Astrocyte (in vitro differentiated cells and primary cell): Measurements from ENCODE around the gene CHCHD6. TPM values are rescaled to one million over a fixed set of nuclear protein-coding genes. Genes with fewer than 3 reads are reported as not detected.

Source experiments
- DNase-seq: peaks from one replicate; pipeline ENCODE4 v3.0.0-alpha.2; 2010; ENCODE audit warnings: low read depth
- FAIRE-seq: peaks from 2 replicates; lab custom pipeline; 2011; peaks lifted over from hg19 to GRCh38; lab: Jason Lieb, UNC
- H2AFZ ChIP-seq: 2 replicates; pipeline ENCODE4 v1.6.0; 2012; ENCODE audit warnings: low read depth, low read length, inconsistent platforms
- H3K27ac ChIP-seq: 2 replicates; pipeline ENCODE4 v1.5.1; 2011; ENCODE audit warnings: low read depth, low read length, inconsistent platforms
- H3K27me3 ChIP-seq: 2 replicates; pipeline ENCODE4 v1.6.0; 2011; ENCODE audit warnings: low read length, inconsistent platforms; ENCODE audit not compliant: insufficient read depth
- H3K36me3 ChIP-seq: 2 replicates; pipeline ENCODE4 v1.5.1; 2011; ENCODE audit warnings: low read length, inconsistent platforms; ENCODE audit not compliant: insufficient read depth
- H3K4me1 ChIP-seq: 2 replicates; pipeline ENCODE4 v1.5.1; 2011; ENCODE audit warnings: low read length, inconsistent platforms; ENCODE audit not compliant: insufficient read depth
- H3K4me2 ChIP-seq: 2 replicates; pipeline ENCODE4 v1.6.0; 2012; ENCODE audit warnings: low read length, inconsistent platforms
- H3K4me3 ChIP-seq: 2 replicates; pipeline ENCODE4 v1.5.1; 2011; ENCODE audit warnings: low read depth, mild to moderate bottlenecking, low read length, inconsistent platforms; ENCODE audit not compliant: insufficient read depth
- H3K79me2 ChIP-seq: 2 replicates; pipeline ENCODE4 v1.6.0; 2012; ENCODE audit warnings: mild to moderate bottlenecking, low read length, inconsistent platforms; ENCODE audit not compliant: insufficient read depth
- H3K9ac ChIP-seq: 2 replicates; pipeline ENCODE4 v1.6.0; 2012; ENCODE audit warnings: mild to moderate bottlenecking, low read length, inconsistent platforms
- H3K9me3 ChIP-seq: 2 replicates; pipeline ENCODE4 v1.5.1; 2012; ENCODE audit warnings: low read depth, mild to moderate bottlenecking, low read length, inconsistent platforms; ENCODE audit not compliant: insufficient read depth
- H4K20me1 ChIP-seq: 2 replicates; pipeline ENCODE4 v1.6.0; 2012; ENCODE audit warnings: low read length, inconsistent platforms; ENCODE audit not compliant: insufficient read depth
- H3K27ac Mint-ChIP-seq: one replicate; pipeline ENCODE4 v1.8.0; 2021; ENCODE audit warnings: mild to moderate bottlenecking, mixed read lengths; ENCODE audit not compliant: unreplicated experiment
- H3K27me3 Mint-ChIP-seq: one replicate; pipeline ENCODE4 v1.8.0; 2021; ENCODE audit warnings: low read depth, mixed read lengths; ENCODE audit not compliant: unreplicated experiment
- H3K36me3 Mint-ChIP-seq: one replicate; pipeline ENCODE4 v1.8.0; 2021; ENCODE audit warnings: low read depth, mixed read lengths; ENCODE audit not compliant: unreplicated experiment
- H3K4me1 Mint-ChIP-seq: one replicate; pipeline ENCODE4 v1.8.0; 2021; ENCODE audit warnings: low read depth, mixed read lengths; ENCODE audit not compliant: unreplicated experiment
- H3K4me3 Mint-ChIP-seq: one replicate; pipeline ENCODE4 v1.8.0; 2021; ENCODE audit warnings: mild to moderate bottlenecking, moderate library complexity, mixed read lengths; ENCODE audit not compliant: unreplicated experiment
- H3K9me3 Mint-ChIP-seq: one replicate; pipeline ENCODE4 v1.8.0; 2021; ENCODE audit warnings: mild to moderate bottlenecking, mixed read lengths; ENCODE audit not compliant: unreplicated experiment
- EZH2 ChIP-seq: IDR thresholded peaks from 2 replicates; pipeline ENCODE4 v1.6.1; 2012; ENCODE audit warnings: mild to moderate bottlenecking, low read length, inconsistent platforms; ENCODE audit not compliant: insufficient read depth
- total RNA-seq: library from RNA; stranded (reverse); gene quantifications from 2 replicates; pipeline ENCODE4 v1.2.1, GENCODE V29; 2021
- TF ChIP-seq, protein P1 (sequence below): IDR thresholded peaks from 2 replicates; pipeline ENCODE4 v1.5.1; 2011; ENCODE audit warnings: low read depth, mild to moderate bottlenecking, inconsistent platforms, low read length, moderate library complexity; ENCODE audit not compliant: insufficient read depth

Gene CHCHD6
- total RNA-seq, 1 donor from 2014 or later: 21.1 TPM

DNA sequence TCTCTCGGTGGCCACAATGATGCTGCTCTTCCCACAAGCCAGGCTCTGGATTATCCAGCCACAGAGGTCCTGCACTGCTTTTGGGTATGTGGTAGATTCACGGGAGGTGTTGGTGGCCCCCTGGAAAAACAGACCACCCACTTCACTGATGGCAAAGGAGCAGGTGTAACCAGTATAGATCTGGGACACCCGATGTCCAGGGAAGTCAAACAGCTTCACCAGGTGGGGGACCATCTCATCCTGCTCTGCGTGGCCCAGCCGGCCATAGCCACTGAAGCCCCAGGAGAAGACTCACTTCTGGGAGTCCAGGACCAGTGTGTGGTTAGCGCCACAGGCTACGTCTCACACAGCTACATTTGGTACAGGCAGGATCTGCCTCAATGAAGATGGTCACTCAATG, 62.6 kb downstream of the CHCHD6 start:
- Histone ChIP-seq H3K4me3 (no peak overlapping the region), H3K9me3 (no peaks in the 10 kb centered on the region), H3K36me3 (no peaks in the 10 kb centered on the region), H3K9ac (no peak overlapping the region), H3K27ac (no peak overlapping the region), H3K27me3 (no peaks in the 10 kb centered on the region), H3K79me2 (no peaks in the 10 kb centered on the region), H2AFZ (no peak overlapping the region), H3K4me1 (no peaks in the 10 kb centered on the region), H4K20me1 (peaks cover 3% of the 10 kb centered on the region), H3K4me2 (no peak overlapping the region)
- no peak for FAIRE-seq
- H3K27me3 Mint-ChIP-seq: no peaks in the 10 kb centered on the region
- no peak overlapping the region for H3K4me3 Mint-ChIP-seq
- no peak overlapping the region for H3K27ac Mint-ChIP-seq
- no peaks in the 10 kb centered on the region for H3K9me3 Mint-ChIP-seq
- H3K4me1 Mint-ChIP-seq: no peaks in the 10 kb centered on the region
- DNase-seq: no peak
- TF ChIP-seq, protein P1, sequence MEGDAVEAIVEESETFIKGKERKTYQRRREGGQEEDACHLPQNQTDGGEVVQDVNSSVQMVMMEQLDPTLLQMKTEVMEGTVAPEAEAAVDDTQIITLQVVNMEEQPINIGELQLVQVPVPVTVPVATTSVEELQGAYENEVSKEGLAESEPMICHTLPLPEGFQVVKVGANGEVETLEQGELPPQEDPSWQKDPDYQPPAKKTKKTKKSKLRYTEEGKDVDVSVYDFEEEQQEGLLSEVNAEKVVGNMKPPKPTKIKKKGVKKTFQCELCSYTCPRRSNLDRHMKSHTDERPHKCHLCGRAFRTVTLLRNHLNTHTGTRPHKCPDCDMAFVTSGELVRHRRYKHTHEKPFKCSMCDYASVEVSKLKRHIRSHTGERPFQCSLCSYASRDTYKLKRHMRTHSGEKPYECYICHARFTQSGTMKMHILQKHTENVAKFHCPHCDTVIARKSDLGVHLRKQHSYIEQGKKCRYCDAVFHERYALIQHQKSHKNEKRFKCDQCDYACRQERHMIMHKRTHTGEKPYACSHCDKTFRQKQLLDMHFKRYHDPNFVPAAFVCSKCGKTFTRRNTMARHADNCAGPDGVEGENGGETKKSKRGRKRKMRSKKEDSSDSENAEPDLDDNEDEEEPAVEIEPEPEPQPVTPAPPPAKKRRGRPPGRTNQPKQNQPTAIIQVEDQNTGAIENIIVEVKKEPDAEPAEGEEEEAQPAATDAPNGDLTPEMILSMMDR: no peak
- no peak for TF ChIP-seq EZH2
- H3K36me3 Mint-ChIP-seq: peaks cover 16% of the 10 kb centered on the region

DNA sequence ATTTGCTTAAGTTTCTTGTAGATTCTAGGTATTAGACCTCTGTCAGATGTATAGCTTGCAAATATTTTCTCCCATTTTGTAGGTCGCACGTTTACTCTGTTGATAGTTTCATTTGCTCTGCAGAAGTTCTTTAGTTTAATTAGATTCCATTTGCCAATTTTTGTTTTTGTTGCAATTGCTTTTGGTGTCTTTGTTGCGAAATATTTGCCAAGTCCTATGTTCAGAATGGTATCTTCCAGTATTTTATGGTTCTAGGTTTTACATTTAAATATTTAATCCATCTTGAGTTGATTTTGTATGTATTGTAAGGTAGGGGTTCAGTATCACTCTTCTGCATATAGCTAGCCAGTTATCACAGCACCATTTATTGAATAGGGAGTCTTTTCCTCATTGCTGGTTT, 64.9 kb downstream of the CHCHD6 start:
- no peaks in the 10 kb centered on the region for H3K79me2 ChIP-seq
- no peaks in the 10 kb centered on the region for H3K9me3 ChIP-seq
- H3K9ac ChIP-seq: no peak overlapping the region
- H4K20me1 ChIP-seq: no peaks in the 10 kb centered on the region
- peaks cover 3% of the 10 kb centered on the region for H3K9me3 Mint-ChIP-seq
- no peaks in the 10 kb centered on the region for H3K27me3 Mint-ChIP-seq
- no peak overlapping the region for H3K4me3 ChIP-seq
- no peak overlapping the region for H3K27ac ChIP-seq
- no peak overlapping the region for H3K4me2 ChIP-seq
- H3K27me3 ChIP-seq: no peaks in the 10 kb centered on the region
- H3K4me1 Mint-ChIP-seq: no peaks in the 10 kb centered on the region
- TF ChIP-seq, protein P1: no peak
- TF ChIP-seq EZH2: no peak
- peaks cover 23% of the 10 kb centered on the region for H3K36me3 Mint-ChIP-seq
- DNase-seq (no peak), FAIRE-seq (no peak)
- H3K36me3 ChIP-seq: no peaks in the 10 kb centered on the region
- H3K4me3 Mint-ChIP-seq: no peak overlapping the region
- H2AFZ ChIP-seq: no peak overlapping the region
- H3K4me1 ChIP-seq: no peaks in the 10 kb centered on the region
- no peak overlapping the region for H3K27ac Mint-ChIP-seq

DNA sequence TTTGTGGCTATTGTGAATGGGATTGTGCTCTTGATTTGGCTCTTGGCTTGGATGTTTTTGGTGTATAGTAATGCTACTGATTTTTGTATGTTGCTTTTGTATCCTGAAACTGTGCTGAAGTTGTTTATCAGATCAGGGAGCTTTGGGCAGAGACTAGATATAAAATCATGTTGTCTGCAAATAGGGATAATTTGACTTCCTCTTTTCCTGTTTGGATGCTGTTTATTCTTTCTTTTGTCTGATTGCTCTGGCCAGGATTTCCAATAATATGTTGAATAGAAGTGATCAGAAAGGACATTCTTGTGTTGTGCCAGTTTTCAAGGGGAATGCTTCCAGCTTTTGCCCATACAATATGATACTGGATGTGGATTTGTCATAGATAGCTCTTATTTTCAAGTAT, 66.1 kb downstream of the CHCHD6 start:
- Histone ChIP-seq H4K20me1 (peaks cover 3% of the 10 kb centered on the region), H3K4me2 (no peak overlapping the region), H3K36me3 (no peaks in the 10 kb centered on the region), H3K79me2 (no peaks in the 10 kb centered on the region), H3K4me1 (no peaks in the 10 kb centered on the region), H3K9me3 (no peaks in the 10 kb centered on the region), H3K27me3 (no peaks in the 10 kb centered on the region), H3K9ac (no peak overlapping the region), H2AFZ (no peak overlapping the region), H3K4me3 (no peak overlapping the region), H3K27ac (no peak overlapping the region)
- no peak for FAIRE-seq
- H3K36me3 Mint-ChIP-seq: peaks cover 22% of the 10 kb centered on the region
- no peak for TF ChIP-seq EZH2
- TF ChIP-seq, protein P1: no peak
- no peaks in the 10 kb centered on the region for H3K4me1 Mint-ChIP-seq
- no peak overlapping the region for H3K27ac Mint-ChIP-seq
- H3K9me3 Mint-ChIP-seq: peaks cover 3% of the 10 kb centered on the region
- no peak overlapping the region for H3K4me3 Mint-ChIP-seq
- no peak for DNase-seq
- no peaks in the 10 kb centered on the region for H3K27me3 Mint-ChIP-seq
